ENCODE results near the gene ADRA2B.

- TF ChIP-seq TAF1 (IDR thresholded peaks at IDR 0.05; ENCODE audit: borderline replicate concordance, insufficient read depth, low read length): no peak
- TF ChIP-seq SIN3A (IDR thresholded peaks at IDR 0.05; ENCODE audit: borderline replicate concordance, insufficient read depth, low read length): no peak
- TF ChIP-seq POLR2AphosphoS5 (IDR thresholded peaks at IDR 0.05; ENCODE audit: low read depth, low read length): no peak
- TF ChIP-seq REST (IDR thresholded peaks at IDR 0.05; ENCODE audit: insufficient read depth in 1 of 2, low read depth in 2 of 2, low read length in 2 of 2): no peak
These were observed 33.1 kb downstream of the ADRA2B start for GRCh38 chr2:96083064-96083939.

Measured in PFSK-1 (cell line).